ENCODE data around the gene PLRG1. TPM values are rescaled to one million over a fixed set of nuclear protein-coding genes. Genes with fewer than 3 reads are reported as not detected.
A peak's percentile ranks its signal among the peaks of the same experiment; 100 is the strongest.

Gene PLRG1
- total and polyA plus RNA-seq, 4 donors, result 47.0 to 62.6 (median 60.6) TPM

DNA sequence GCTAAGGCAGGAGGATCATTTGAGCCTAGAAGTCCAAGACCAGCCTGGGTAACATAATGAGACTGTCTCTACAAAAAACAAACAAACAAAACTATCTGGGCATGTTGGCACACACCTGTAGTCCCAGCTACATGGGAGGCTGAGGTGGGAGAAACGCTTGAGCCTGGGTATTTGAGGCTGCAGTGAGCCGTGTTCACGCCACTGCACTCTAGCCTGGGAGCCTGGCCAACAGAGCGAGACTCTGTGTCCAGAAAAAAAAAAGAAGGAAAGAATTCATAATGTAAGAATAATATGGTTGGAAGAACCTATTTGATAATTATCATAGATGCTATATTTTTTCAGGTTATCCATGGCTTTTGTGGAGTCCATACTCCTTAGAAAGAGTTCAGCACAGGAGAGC lies 32.6 kb downstream of the PLRG1 start:
- TF ChIP-seq, protein P1, sequence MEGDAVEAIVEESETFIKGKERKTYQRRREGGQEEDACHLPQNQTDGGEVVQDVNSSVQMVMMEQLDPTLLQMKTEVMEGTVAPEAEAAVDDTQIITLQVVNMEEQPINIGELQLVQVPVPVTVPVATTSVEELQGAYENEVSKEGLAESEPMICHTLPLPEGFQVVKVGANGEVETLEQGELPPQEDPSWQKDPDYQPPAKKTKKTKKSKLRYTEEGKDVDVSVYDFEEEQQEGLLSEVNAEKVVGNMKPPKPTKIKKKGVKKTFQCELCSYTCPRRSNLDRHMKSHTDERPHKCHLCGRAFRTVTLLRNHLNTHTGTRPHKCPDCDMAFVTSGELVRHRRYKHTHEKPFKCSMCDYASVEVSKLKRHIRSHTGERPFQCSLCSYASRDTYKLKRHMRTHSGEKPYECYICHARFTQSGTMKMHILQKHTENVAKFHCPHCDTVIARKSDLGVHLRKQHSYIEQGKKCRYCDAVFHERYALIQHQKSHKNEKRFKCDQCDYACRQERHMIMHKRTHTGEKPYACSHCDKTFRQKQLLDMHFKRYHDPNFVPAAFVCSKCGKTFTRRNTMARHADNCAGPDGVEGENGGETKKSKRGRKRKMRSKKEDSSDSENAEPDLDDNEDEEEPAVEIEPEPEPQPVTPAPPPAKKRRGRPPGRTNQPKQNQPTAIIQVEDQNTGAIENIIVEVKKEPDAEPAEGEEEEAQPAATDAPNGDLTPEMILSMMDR (IDR thresholded peaks at IDR 0.05; ENCODE audit: control extremely low read depth, extremely low read depth), result no peak
- Histone ChIP-seq H3K9ac (ENCODE audit: insufficient read depth in 1 of 2, low read length in 2 of 2) (no peak overlapping the region), H3K27me3 (ENCODE audit: control insufficient read depth in 3 of 3, insufficient read depth in 3 of 3, low read length in 2 of 3) (no peaks in the 10 kb centered on the region), H3K4me3 (no peak overlapping the region), H3K36me3 (ENCODE audit: control insufficient read depth in 4 of 4, insufficient read depth in 4 of 4, low read length in 4 of 4) (no peaks in the 10 kb centered on the region), H3K4me1 (ENCODE audit: control insufficient read depth in 5 of 5, insufficient read depth in 5 of 5, low read length in 5 of 5) (peaks cover 0 to 9% (median 0%) of the 10 kb centered on the region in 5 donors), H3K27ac (ENCODE audit: low read depth in 1 of 2, low read length in 1 of 2) (no peak overlapping the region), H3K9me3 (ENCODE audit: control insufficient read depth in 4 of 4, insufficient read depth in 3 of 4, low read length in 3 of 4) (no peaks in the 10 kb centered on the region)
- 71 to 85% methylated on average over 4 of the region's 4 CpGs for WGBS, 2 donors
- no peak for DNase-seq
- no peak for ATAC-seq (ENCODE audit: insufficient read depth, low FRiP score)

DNA sequence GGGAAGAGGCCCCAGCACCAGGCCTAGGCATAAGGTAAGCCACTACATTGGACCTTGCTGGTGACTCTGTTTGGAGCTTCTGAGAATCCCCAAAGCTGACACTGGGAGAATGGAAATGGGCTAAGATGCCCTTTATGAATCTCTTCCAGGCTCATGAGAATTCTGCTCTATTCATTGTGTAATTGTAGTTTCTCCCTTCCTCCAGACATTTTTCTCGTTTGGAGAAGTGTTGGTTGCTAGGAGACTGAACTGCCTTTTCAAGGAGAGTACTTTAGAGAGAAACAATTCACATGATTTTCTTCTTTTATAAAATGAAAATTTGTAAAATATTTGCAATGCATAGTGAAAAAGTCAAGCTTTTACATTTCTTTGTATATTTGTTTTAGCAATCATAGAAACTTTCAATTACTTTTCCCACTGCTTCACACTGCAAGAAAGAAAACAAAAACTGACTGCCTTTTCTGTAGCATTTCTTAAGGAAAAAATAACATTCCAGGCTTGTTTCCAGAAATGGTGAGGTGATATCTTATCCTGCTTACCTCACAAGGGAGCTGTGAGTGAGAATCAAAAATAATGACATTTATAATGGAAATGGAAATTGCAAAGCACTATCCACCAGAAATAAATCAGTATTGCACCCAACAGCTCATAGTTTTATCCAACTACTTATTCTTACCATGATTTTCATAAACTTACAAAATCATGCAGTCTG lies 33.7 kb downstream of the PLRG1 start:
- Histone ChIP-seq H3K9ac (ENCODE audit: insufficient read depth in 1 of 2, low read length in 2 of 2) (no peak overlapping the region), H3K27ac (ENCODE audit: low read depth in 1 of 2, low read length in 1 of 2) (no peak overlapping the region), H3K27me3 (ENCODE audit: control insufficient read depth in 3 of 3, insufficient read depth in 3 of 3, low read length in 2 of 3) (no peaks in the 10 kb centered on the region), H3K4me3 (no peak overlapping the region), H3K9me3 (ENCODE audit: control insufficient read depth in 4 of 4, insufficient read depth in 3 of 4, low read length in 3 of 4) (no peaks in the 10 kb centered on the region), H3K4me1 (ENCODE audit: control insufficient read depth in 5 of 5, insufficient read depth in 5 of 5, low read length in 5 of 5) (peaks cover 0 to 9% (median 0%) of the 10 kb centered on the region in 5 donors), H3K36me3 (ENCODE audit: control insufficient read depth in 4 of 4, insufficient read depth in 4 of 4, low read length in 4 of 4) (no peaks in the 10 kb centered on the region)
- 3 to 5% methylated on average over 1 of the region's 1 CpG for WGBS, 2 donors
- ATAC-seq (ENCODE audit: insufficient read depth, low FRiP score) (no peak), DNase-seq (peak in 2 of 3 donors; percentile 46 to 64)
- TF ChIP-seq, protein P1 (IDR thresholded peaks at IDR 0.05; ENCODE audit: control extremely low read depth, extremely low read depth), result no peak

DNA sequence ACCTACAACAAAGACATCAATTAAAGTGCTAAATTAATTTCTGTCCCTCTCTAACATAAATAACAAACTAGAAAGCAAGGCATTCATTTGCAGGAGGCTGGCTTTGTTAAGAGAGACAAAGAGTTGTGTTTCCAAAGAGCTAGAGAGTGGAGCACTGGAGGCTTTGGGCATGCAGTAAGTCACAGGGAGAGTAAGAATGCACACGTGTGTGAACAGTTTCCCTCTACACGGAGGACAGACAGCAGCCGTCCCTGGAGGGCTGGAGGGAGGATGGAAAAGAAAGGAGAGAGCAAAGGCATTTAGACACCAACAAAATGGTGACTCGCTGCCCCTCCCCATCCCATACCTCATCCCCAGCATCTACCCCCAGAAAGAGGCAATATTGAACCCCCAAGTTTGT lies 38.2 kb downstream of the PLRG1 start:
- Histone ChIP-seq H3K27me3 (ENCODE audit: control insufficient read depth in 3 of 3, insufficient read depth in 3 of 3, low read length in 2 of 3) (no peaks in the 10 kb centered on the region), H3K27ac (ENCODE audit: low read depth in 1 of 2, low read length in 1 of 2) (no peak overlapping the region), H3K36me3 (ENCODE audit: control insufficient read depth in 4 of 4, insufficient read depth in 4 of 4, low read length in 4 of 4) (no peaks in the 10 kb centered on the region), H3K4me1 (ENCODE audit: control insufficient read depth in 5 of 5, insufficient read depth in 5 of 5, low read length in 5 of 5) (peaks cover 0 to 9% (median 0%) of the 10 kb centered on the region in 5 donors), H3K9ac (ENCODE audit: insufficient read depth in 1 of 2, low read length in 2 of 2) (no peak overlapping the region), H3K4me3 (no peak overlapping the region), H3K9me3 (ENCODE audit: control insufficient read depth in 4 of 4, insufficient read depth in 3 of 4, low read length in 3 of 4) (no peaks in the 10 kb centered on the region)
- 68 to 78% methylated on average over 4 of the region's 4 CpGs for WGBS, 2 donors
- ATAC-seq (ENCODE audit: insufficient read depth, low FRiP score) (no peak), DNase-seq (no peak)
- TF ChIP-seq, protein P1 (IDR thresholded peaks at IDR 0.05; ENCODE audit: control extremely low read depth, extremely low read depth), result no peak

All from lung (tissue), 12 donors.